Brain pericyte (primary cell): ENCODE data around the gene SESTD1.
"Not testable (repeated sequence)": the region's sequence is repeated elsewhere in the genome, so short reads cannot be mapped to it uniquely, and the experiment has no call there.

Experiments
- DNase-seq: peaks from one replicate; pipeline ENCODE4 v3.0.0-alpha.2; 2012; ENCODE audit warnings: low read depth, low spot score

SESTD1 gene

GRCh38 chr2:179238027-179238426 is 26.6 kb downstream of the SESTD1 start:
- DNase-seq: no peak

- no peak for DNase-seq
Observed at GRCh38 chr2:179237209-179237946, 27.3 kb downstream of the SESTD1 start.

- DNase-seq: no peak
Observed at GRCh38 chr2:179235463-179236108, 29.0 kb downstream of the SESTD1 start.

- DNase-seq: no peak
Observed at GRCh38 chr2:179234658-179235240, 29.9 kb downstream of the SESTD1 start.

- no peak for DNase-seq
Observed at GRCh38 chr2:179233626-179234430, 30.8 kb downstream of the SESTD1 start.

- no peak for DNase-seq
Observed at GRCh38 chr2:179233083-179233490, 31.5 kb downstream of the SESTD1 start.

- DNase-seq: no peak
Observed at GRCh38 chr2:179226961-179227259, 37.7 kb downstream of the SESTD1 start.

GRCh38 chr2:179226203-179226960 is 38.2 kb downstream of the SESTD1 start:
- DNase-seq: no peak

GRCh38 chr2:179224361-179224760 is 40.3 kb downstream of the SESTD1 start:
- DNase-seq: no peak

- DNase-seq: no peak
Observed at GRCh38 chr2:179222076-179222475, 42.6 kb downstream of the SESTD1 start.

- DNase-seq: peak; percentile 75
Observed at GRCh38 chr2:179218848-179219594, 45.6 kb downstream of the SESTD1 start.

GRCh38 chr2:179214671-179215070 is 50.0 kb downstream of the SESTD1 start:
- not testable (repeated sequence) for DNase-seq

GRCh38 chr2:179211355-179211754 is 53.3 kb downstream of the SESTD1 start:
- no peak for DNase-seq

GRCh38 chr2:179208277-179208676 is 56.4 kb downstream of the SESTD1 start:
- DNase-seq: not testable (repeated sequence)

GRCh38 chr2:179207047-179207446 is 57.6 kb downstream of the SESTD1 start:
- no peak for DNase-seq

- no peak for DNase-seq
Observed at GRCh38 chr2:179201869-179202268, 62.8 kb downstream of the SESTD1 start.

GRCh38 chr2:179195926-179196590 is 68.6 kb downstream of the SESTD1 start:
- not testable (repeated sequence) for DNase-seq

- DNase-seq: no peak
Observed at GRCh38 chr2:179195141-179195540, 69.5 kb downstream of the SESTD1 start.

GRCh38 chr2:179193759-179194394 is 70.8 kb downstream of the SESTD1 start:
- no peak for DNase-seq

GRCh38 chr2:179191110-179191509 is 73.5 kb downstream of the SESTD1 start:
- no peak for DNase-seq
